Chondrocyte (in vitro differentiated cells): ENCODE measurements around the gene HOMER2. TPM values are rescaled to one million over a fixed set of nuclear protein-coding genes. Genes with fewer than 3 reads are reported as not detected.

Experiments
- DNase-seq: peaks from one replicate; pipeline ENCODE4 v3.0.0; 2021; ENCODE audit warnings: mixed read lengths, low spot score
- H3K27ac Mint-ChIP-seq: one replicate; pipeline ENCODE4 v1.8.0; 2021; ENCODE audit warnings: mild to moderate bottlenecking, moderate library complexity, mixed read lengths; ENCODE audit not compliant: unreplicated experiment
- H3K27me3 Mint-ChIP-seq: 2 replicates; pipeline ENCODE4 v1.8.0; 2021; ENCODE audit warnings: low read depth, mixed read lengths
- H3K36me3 Mint-ChIP-seq: 2 replicates; pipeline ENCODE4 v1.8.0; 2021; ENCODE audit warnings: low read depth, mixed read lengths
- H3K4me1 Mint-ChIP-seq: 2 replicates; pipeline ENCODE4 v1.8.0; 2021; ENCODE audit warnings: low read depth, mild to moderate bottlenecking, mixed read lengths
- H3K4me3 Mint-ChIP-seq: one replicate; pipeline ENCODE4 v1.8.0; 2021; ENCODE audit warnings: mild to moderate bottlenecking, moderate library complexity, mixed read lengths; ENCODE audit not compliant: unreplicated experiment
- H3K9me3 Mint-ChIP-seq: 2 replicates; pipeline ENCODE4 v1.8.0; 2021; ENCODE audit warnings: low read depth, mixed read lengths
- CTCF ChIP-seq: fragments of 200-600 bp; sonication (generic); IDR thresholded peaks from 2 replicates; pipeline ENCODE4 v1.5.0; 2021; ENCODE audit warnings: antibody characterized with exemption, mild to moderate bottlenecking, moderate library complexity
- total RNA-seq: library from RNA; stranded (reverse); gene quantifications from 3 replicates; pipeline ENCODE4 v1.2.1, GENCODE V29; 2021

HOMER2 gene
- total RNA-seq, 1 donor from 2014 or later, result 6.1 TPM

- no peak for TF ChIP-seq CTCF
- Mint-ChIP-seq H3K4me3 (no peak overlapping the region), H3K4me1 (peaks cover 9% of the 10 kb centered on the region), H3K27me3 (no peaks in the 10 kb centered on the region), H3K9me3 (no peaks in the 10 kb centered on the region), H3K36me3 (no peaks in the 10 kb centered on the region), H3K27ac (no peak overlapping the region)
- no peak for DNase-seq
These were observed 18.9 kb upstream of the HOMER2 start for GRCh38 chr15:82971218-82971984.

DNA sequence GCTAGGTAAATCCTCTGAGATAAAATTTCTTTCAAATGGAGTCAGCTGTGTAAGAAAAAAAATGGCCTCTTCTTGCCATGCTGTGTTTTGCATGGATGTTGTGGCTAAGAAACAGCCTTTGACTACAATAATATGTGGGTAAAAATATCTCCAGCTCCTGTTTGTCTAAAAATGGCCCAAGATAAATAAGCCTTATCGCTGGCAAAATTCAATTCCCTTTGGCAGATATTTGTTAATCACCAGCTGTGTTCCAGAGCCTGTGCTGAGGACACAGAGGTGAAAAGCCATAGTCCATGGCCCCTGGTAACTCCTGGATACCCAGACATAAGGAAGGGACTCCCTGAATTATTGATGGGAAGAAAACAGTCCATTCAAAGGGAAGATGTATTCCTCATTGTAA lies 18.2 kb upstream of the HOMER2 start:
- Mint-ChIP-seq H3K4me1 (peaks cover 9% of the 10 kb centered on the region), H3K36me3 (no peaks in the 10 kb centered on the region), H3K4me3 (no peak overlapping the region), H3K9me3 (no peaks in the 10 kb centered on the region), H3K27ac (no peak overlapping the region), H3K27me3 (no peaks in the 10 kb centered on the region)
- no peak for TF ChIP-seq CTCF
- DNase-seq, result no peak

GRCh38 chr15:82970078-82970686 lies 17.7 kb upstream of the HOMER2 start:
- H3K36me3 Mint-ChIP-seq, result no peaks in the 10 kb centered on the region
- DNase-seq, result no peak
- no peak overlapping the region for H3K4me3 Mint-ChIP-seq
- H3K27ac Mint-ChIP-seq, result no peak overlapping the region
- no peak for TF ChIP-seq CTCF
- no peaks in the 10 kb centered on the region for H3K27me3 Mint-ChIP-seq
- H3K4me1 Mint-ChIP-seq, result peaks cover 9% of the 10 kb centered on the region
- no peaks in the 10 kb centered on the region for H3K9me3 Mint-ChIP-seq

DNA sequence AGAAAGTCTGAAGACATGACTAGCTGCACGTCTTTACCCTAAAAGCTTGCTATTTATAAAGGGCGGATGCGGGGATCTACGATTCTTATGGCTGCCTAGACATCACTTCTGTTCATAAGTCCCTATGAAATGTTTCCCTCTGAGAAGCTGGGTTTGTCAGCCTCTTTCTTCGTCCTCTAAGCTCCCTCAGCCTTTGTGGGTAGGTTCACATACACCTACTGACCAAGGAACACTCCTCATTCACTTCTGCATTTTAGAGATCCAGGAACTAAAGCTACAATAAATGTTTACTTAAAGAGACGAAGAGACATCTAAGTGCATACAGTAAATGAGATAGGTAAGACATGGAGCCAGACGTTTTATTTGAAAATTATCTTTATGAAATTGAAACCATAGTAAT lies 16.8 kb upstream of the HOMER2 start:
- DNase-seq, result no peak
- TF ChIP-seq CTCF, result no peak
- H3K27me3 Mint-ChIP-seq, result no peaks in the 10 kb centered on the region
- no peak overlapping the region for H3K27ac Mint-ChIP-seq
- H3K9me3 Mint-ChIP-seq, result no peaks in the 10 kb centered on the region
- H3K36me3 Mint-ChIP-seq, result no peaks in the 10 kb centered on the region
- peaks cover 9% of the 10 kb centered on the region for H3K4me1 Mint-ChIP-seq
- no peak overlapping the region for H3K4me3 Mint-ChIP-seq

DNA sequence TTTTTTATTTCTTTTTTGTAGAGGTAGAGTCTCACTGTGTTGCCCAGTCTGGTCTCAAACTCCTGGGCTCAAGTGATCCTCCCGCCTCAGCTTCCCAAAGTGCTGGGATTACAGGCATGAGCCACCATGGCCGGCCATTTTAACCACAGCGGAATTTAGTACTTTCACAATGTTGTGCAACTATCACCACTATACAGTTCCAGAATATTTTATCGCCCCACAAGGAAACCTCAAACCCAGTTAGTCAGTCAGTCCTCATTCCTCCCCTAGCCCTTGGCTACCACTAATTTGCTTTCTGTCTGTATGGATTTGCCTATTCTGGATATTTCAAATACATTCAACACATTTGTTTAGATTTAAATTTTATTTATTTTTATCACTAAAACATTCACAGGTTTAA lies 15.5 kb upstream of the HOMER2 start:
- Mint-ChIP-seq H3K4me1 (peaks cover 9% of the 10 kb centered on the region), H3K27me3 (no peaks in the 10 kb centered on the region), H3K4me3 (no peak overlapping the region), H3K36me3 (no peaks in the 10 kb centered on the region), H3K27ac (no peak overlapping the region), H3K9me3 (no peaks in the 10 kb centered on the region)
- DNase-seq, result no peak
- TF ChIP-seq CTCF, result no peak
